ENCODE data around the gene PLN.

The PLN gene

DNA sequence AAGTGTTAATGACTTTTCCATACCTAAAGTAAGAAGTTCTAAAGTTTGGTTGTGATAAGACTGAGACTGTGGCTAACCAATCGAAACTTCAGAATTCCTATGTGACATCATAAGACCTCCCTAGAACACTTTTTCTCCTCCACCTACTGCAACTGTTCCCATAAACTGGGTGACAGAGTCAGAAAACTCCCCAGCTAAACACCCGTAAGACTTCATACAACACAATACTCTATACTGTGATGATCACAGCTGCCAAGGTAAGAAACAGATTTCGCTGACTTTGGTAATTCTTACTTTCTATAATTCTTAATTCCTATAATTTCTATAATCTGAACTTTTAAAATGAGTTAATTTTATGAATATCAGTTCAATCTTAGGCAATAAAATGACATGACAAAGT is at the start of gene PLN:
PLN (plus strand) TSS at position 161 of the 400 bp plus-strand sequence. CDS start 10,626 bp downstream, outside the sequence.
- no peak for ATAC-seq
- no peak for DNase-seq

GRCh38 chr6:118500130-118501015 is 47.7 kb upstream of the PLN start:
- no peak for ATAC-seq

DNA sequence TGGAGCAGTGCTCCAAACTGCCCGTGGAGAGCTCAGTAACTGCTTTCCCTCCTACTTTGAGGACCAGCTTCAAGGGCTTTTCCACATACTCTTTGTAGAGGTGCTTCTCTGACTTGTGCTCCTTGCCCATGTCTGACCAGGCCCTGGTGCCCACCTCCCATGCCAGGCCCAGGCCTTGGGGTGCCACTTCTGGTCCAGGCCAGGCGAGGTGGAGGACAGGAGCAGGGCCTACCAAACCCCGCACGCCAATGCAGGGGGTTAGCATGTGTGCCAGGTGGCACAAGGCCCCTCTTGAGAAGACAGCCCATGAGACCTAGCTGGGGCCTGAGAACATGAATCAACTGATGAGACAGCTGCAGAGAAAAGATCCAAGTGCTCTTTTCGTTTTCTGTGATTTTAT is 47.0 kb upstream of the PLN start:
- no peak for ATAC-seq
- no peak for DNase-seq

More at GRCh38 chr6:118500130-118501015, 47.7 kb upstream of the PLN start:
- no peak for DNase-seq

DNA sequence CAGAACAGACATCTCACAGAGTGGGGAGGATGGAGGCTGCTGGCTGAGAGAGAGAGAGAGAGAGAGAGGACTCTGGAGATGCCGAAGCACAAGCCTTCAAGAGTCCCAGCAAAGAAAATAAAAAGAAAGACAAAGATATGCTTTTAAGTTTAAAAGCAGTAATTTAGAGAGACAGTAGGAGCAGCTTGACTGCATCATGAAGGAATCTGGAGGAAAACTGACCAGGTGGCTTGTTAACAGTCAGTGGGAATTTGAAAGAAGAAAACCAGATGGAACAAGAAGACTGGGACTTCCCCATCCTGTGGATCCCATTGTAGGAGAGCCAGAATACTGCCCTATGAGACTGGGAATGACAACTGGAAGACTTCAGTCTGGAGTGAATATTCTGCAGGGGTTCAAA is 46.3 kb upstream of the PLN start:
- DNase-seq (no peak), ATAC-seq (no peak)

GRCh38 chr6:118502169-118502568 is 45.9 kb upstream of the PLN start:
- ATAC-seq, result no peak
- no peak for DNase-seq

- no peak for ATAC-seq
Observed at GRCh38 chr6:118504611-118505010, 43.5 kb upstream of the PLN start.

DNA sequence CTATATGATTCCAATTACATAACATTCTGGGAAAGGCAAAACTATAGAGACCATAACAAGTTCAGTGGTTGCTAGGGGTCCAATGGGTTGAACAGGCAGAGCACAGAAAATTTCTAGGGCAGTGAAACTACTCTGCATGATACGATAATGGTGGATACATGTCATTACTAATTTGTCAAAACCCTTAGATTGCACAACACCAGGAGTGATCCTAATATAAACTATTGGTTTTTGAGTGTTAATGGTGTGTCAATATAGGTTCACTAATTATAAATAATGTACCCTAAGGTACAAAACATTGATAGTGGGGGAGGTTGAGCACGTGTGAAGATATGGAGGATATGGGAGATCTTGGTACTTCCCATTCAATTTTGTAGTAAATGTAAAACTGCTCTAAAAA is 42.4 kb upstream of the PLN start:
- ATAC-seq (no peak), DNase-seq (no peak)

More at GRCh38 chr6:118504611-118505010, 43.5 kb upstream of the PLN start:
- DNase-seq, result no peak

DNA sequence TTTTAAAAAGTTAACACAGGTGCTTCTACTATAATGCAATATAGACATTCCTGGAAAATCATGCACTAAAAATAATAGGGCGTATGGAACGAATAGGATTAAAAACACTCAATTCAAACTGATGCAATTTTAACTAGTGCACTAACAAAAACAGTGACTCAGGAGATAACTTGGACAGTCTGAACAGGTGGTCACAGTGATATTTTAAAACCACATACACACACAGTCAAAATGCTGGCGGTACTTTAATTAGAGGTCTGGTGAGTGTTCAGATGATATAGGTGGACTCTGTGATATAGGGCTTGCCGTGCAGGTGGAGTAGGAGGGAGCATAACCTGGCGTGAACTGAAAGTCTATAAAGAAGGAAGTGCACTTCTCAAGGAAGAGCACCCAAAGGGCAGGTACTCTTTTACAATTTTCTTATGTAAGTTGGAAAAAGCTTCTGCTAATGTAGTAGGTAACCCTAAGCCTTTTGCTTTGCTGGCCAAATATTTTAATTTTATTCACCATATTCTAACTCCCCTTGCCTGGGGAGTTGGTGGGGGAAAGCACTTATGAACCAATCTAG is 41.9 kb upstream of the PLN start:
- DNase-seq (no peak), ATAC-seq (no peak)

- ATAC-seq (no peak), DNase-seq (no peak)
Observed at GRCh38 chr6:118507636-118508035, 40.5 kb upstream of the PLN start.

DNA sequence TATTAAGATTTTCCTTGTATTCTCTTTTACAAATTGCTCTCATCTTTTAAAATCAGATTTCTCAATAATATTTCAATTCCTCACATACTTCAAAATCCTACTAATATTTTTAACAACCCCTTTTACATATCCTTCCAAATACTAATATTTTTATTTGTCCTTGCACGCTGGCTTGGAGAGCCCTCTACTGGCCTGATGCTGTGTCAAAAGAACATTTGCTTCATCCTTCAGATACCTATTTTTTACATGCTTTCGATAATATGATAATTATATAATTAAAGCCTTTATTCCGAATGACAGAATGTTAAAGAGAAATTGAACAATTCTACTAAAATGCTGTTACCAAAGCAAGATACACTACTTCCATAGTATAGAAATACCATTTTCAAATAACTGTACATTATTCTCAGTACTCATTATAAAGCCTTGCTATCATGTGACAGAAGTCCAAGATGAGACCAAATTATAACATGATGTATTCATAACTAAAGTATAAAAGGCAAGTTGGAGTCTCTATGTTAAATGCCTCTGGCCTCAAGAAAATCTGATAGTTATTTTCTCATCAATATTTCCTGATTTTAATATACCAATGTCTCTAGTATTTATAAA is 39.0 kb upstream of the PLN start:
- ATAC-seq (no peak), DNase-seq (no peak)

DNA sequence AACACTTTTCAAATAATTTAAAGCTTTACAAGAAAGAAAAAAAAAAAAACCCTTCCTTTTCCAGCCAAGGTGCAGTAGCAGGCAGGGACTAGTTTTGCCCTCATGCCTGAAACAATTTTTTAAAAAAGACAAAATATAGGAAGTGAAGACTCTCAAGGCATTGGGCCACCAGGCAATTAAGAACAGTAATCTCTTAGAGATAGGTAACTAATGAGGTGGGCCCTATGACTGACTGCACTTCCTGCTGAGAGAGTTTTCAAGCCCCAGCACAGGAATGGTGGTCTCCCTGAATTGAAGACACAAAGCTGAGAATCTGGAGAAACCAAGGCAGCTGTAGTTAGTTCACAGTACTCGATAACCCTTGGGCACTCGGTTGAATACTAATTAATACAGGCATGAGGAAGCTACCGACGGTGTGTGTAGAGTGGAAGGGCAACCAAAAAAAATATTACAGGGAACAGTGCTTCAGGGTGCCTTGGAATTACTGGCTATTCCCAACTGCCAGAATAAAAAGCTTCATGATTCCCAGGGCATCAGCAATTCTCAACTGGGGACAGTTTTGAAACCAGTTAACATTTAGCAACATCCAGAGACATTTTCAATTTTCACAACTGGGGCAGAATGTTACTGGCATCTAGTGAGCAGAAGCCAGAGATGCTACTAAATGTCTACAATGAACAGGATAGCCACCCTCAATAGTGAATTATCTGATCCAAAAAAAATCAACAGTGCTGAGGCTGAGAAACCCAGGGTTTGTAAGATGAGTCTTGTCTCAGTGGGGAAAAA is 36.0 kb upstream of the PLN start:
- no peak for DNase-seq
- no peak for ATAC-seq

DNA sequence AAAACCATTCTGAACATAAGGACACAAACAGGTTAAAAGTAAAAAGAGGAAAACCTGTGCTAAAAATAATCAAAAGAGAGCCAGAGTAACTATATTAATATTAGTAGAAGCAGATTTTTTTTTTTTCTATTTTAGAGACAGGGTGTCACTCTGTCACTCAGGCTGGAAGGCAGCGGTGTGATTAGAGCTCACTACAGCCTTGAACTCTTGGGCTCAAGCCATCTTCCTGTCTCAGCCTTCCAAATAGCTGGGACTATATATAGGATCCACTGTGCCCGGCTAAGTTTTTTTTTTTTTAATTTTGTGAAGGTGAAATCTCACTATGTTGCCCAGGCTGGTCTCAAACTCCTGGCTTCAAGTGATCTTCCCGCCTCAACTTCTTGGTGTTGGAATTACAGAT is 33.4 kb upstream of the PLN start:
- no peak for ATAC-seq
- no peak for DNase-seq

DNA sequence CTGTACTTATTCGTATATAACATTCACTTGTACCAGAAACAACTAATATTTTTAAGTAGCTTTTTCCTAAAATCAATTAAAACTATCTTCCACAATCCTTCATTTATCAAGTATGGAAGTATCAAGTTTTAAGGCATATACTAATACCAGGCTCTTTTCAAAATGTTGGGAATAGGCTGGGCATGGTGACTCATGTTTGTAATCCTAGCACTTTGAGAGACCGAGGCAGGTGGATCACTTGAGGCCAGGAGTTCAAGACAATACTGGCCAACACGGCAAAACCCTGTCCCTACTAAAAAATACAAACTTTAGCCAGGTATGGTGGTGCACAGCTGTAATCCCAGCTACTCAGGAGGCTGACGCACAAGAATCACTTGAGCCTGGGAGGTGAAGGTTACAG is 25.7 kb upstream of the PLN start:
- ATAC-seq (no peak), DNase-seq (no peak)

GRCh38 chr6:118523216-118523615 is 24.9 kb upstream of the PLN start:
- DNase-seq (no peak), ATAC-seq (no peak)

GRCh38 chr6:118524686-118525085 is 23.4 kb upstream of the PLN start:
- ATAC-seq, result no peak

DNA sequence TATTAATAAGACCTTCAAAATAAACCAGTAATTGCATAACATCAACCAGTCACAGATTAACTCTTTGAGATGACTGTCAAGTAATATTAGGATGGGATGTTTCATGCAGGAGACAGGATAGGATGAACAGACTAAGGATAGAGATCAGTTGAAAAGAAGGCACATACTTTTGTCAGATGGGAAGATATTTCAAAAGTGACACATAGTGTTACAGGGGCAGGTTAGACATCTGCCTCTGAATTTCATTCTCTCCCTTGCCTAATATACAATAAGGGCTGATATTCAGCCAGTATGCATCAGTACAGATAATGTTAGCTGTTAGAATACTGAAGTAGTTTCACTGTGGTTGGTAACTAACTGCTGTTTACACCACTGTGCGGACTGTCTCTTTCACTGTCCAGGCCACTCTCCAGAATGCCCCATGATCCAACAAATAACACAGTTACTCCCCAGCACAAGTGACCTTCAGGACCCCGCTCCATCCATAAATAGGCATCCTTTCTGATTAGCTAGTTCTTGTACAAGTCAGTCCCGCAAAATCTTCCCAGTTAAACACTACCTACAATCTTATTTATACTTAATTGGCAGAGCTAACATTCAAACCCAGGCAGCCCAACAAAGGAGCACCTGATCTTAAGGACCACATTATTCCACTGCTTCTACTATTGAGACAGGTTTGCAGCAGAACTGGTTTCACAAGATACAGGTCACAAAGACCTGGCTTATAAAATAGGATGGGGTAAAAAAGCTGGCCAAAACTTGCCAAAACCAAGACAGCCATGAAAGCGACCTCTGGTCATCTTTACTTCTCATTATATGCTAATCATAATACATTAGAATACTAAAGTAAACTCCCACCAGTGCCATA is 21.9 kb upstream of the PLN start:
- ATAC-seq, result no peak
- DNase-seq, result no peak

More at GRCh38 chr6:118524686-118525085, 23.4 kb upstream of the PLN start:
- DNase-seq, result no peak

DNA sequence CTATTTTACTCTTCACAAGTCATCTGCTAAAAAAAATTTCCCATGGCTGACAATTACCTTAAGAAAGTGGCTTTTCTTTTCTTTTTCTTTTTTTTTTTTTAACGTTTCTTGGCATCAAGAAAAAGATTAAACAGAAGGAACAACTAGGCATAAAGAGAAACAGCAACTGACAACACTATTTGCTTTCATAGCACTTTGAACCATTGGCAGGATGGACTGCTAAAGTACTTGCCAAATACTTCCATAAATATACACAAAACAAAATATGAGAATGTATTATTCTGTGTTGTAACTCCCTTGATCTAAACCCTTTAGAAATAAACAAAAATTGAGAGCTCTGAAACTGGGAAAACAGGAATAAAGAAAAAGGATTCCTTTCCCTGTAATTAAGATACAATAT is 20.0 kb upstream of the PLN start:
- DNase-seq (no peak), ATAC-seq (no peak)

DNA sequence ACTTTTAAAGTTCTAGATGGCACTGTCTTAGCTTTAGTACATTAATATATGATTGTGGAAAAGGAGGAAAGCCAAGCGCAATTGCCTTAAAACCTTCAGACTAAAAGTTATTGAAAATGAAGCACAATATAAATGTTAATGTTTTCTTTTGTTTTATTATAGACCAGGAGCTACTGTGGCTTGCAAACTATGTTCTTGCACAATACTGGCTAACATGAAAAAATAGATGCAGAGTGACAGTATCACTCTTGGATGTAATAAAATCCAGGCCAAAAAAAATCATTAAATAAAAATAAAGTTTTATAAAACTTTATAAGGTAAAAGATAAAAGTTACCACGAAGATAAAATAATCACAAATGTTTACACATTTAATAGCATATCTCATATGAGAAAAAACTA is 18.3 kb upstream of the PLN start:
- no peak for ATAC-seq
- DNase-seq, result no peak

DNA sequence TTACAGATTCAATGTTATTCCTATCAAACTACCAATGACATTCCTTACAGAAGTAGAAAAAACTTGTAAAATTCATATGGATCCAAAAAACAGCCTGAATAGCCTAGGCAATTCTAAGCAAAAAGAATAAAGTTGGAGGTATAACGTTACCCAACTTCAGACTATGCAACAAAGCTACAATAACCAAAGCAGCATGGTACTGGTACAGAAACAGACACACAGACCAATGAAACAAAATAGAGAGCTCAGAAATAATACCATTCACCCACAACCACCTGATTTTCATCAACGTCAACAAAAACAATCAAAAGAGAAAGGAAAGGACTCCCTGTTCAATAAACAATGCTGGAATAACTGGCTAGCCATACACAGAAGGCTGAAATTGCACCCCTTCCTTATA is 17.2 kb upstream of the PLN start:
- DNase-seq (no peak), ATAC-seq (no peak)

DNA sequence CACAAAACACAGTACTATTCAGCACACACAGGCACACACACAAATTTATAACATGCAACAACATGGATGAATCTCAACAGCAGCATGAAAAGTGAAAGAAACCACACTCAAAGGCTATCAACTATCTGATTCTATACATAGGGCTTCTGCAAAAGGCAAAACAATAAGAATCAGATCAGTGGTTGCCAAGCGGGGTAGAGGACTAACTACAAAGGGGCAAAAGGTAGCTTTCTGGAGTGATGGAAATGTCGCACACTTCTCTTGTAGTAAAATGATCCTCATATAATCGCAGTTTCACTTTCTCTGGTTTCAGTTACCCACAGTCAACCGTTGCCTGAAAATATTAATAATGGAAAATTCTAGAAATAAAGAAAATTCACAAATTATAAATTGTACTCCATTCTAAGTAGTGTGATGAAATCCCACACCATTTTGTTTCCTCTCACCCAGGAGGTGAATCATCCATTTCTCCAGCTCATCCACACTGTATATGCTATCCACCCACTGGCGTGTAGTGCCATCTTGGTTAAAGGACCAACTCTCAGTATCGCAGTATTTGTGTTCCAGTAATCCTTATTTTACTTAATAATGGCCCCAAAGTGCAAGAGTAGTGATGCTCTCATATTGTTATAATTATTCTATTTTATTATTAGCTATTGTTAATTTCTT is 12.8 kb upstream of the PLN start:
- ATAC-seq, result peak; percentile 76
- DNase-seq, result no peak

DNA sequence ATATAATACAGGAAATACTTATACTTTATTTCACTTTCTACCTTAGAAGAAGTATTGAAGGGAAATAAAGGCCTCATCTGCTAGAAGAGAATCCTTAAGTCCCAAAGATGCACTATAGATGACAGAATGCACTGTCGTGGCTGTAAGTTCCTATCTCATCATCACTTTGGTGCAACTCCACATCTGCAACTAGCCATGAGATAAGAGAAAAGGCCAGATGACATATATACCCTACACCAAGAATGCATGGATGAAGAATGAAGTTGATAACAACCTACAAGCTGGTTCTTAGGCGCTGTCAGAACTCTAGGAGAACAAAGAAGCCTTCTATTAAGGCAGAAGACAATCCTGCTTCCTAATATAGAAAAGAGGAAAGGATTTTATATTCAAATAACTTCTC is 11.6 kb upstream of the PLN start:
- ATAC-seq (no peak), DNase-seq (no peak)
